ENCODE results near the gene RNF39.

Gene RNF39

DNA sequence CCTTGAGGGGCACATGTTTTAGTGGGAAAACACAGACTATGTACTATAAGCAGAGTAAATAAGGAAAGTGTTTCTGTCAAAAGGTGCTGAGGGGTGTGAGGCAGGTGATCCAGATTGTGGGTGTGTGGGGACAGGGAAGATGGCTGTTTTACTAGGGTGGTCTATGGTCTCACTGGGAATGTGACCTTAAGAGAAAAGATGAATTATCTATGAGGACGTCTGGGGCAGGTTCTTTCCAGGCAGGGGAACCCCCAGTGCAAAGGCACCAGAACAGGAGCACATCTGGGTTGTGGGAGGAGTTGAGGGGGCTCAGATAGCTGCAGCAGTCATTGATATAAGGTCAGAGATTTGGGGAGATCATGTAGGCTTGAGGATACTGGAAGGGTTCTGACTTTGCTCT lies 32.7 kb downstream of the RNF39 start:
- ATAC-seq: no peak
- TF ChIP-seq CSDC2 (CRISPR knock-in tag; IDR thresholded peaks at IDR 0.05) (no peak), OSR1 (CRISPR knock-in tag; IDR thresholded peaks at IDR 0.05) (no peak), PPARA (CRISPR knock-in tag; IDR thresholded peaks at IDR 0.05; ENCODE audit: borderline replicate concordance) (no peak)
- TF ChIP-seq, protein P1, sequence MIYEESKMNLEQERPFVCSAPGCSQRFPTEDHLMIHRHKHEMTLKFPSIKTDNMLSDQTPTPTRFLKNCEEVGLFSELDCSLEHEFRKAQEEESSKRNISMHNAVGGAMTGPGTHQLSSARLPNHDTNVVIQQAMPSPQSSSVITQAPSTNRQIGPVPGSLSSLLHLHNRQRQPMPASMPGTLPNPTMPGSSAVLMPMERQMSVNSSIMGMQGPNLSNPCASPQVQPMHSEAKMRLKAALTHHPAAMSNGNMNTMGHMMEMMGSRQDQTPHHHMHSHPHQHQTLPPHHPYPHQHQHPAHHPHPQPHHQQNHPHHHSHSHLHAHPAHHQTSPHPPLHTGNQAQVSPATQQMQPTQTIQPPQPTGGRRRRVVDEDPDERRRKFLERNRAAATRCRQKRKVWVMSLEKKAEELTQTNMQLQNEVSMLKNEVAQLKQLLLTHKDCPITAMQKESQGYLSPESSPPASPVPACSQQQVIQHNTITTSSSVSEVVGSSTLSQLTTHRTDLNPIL (CRISPR knock-in tag; IDR thresholded peaks at IDR 0.05; ENCODE audit: low read depth): no peak

DNA sequence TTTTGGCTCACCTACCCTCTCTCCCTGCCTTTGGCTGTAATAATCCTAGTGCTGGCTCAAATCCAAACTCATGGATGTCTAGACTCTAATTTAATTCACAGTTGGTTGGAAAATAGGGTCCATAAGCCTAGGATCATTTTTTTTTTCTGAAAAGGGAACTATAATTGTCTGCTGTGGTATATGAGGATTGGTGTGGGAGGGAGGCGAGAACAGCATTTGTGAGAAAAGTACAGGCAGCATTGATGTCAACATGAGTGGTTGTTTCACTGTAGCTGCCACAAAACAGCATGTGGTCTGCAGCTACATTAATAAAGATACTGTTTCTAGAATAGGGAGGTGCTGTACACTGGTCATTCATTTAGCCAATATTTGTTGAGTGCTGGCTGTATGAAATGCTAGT lies 33.1 kb downstream of the RNF39 start:
- no peak for ATAC-seq
- TF ChIP-seq ZFP3 (CRISPR knock-in tag; IDR thresholded peaks at IDR 0.05) (no peak), ESRRG (CRISPR knock-in tag; IDR thresholded peaks at IDR 0.05) (no peak), ZNF70 (CRISPR knock-in tag; IDR thresholded peaks at IDR 0.05) (peak; percentile 78), ZFP30 (CRISPR knock-in tag; IDR thresholded peaks at IDR 0.05) (no peak)
- TF ChIP-seq, protein P2, sequence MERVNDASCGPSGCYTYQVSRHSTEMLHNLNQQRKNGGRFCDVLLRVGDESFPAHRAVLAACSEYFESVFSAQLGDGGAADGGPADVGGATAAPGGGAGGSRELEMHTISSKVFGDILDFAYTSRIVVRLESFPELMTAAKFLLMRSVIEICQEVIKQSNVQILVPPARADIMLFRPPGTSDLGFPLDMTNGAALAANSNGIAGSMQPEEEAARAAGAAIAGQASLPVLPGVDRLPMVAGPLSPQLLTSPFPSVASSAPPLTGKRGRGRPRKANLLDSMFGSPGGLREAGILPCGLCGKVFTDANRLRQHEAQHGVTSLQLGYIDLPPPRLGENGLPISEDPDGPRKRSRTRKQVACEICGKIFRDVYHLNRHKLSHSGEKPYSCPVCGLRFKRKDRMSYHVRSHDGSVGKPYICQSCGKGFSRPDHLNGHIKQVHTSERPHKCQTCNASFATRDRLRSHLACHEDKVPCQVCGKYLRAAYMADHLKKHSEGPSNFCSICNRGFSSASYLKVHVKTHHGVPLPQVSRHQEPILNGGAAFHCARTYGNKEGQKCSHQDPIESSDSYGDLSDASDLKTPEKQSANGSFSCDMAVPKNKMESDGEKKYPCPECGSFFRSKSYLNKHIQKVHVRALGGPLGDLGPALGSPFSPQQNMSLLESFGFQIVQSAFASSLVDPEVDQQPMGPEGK (CRISPR knock-in tag; IDR thresholded peaks at IDR 0.05; ENCODE audit: borderline replicate concordance): no peak

DNA sequence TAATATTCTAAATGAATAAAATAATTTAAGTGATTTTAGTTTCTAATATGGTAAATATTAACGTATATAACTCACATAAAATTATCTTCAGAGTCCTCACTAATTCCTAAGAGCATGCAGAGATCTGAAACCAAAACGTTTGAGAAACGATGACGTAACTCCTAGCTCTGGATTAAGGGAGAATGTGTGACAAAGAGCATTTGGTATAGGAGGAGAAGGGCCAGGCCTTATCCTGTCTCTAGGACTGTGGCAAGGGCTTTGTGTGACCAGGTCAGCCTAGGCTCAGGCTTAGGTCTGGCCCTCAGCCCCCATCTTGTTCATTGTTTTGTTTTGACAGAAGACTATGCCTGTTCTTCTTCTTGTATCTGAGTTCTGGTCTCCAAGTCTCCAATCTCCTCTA lies 33.7 kb downstream of the RNF39 start:
- no peak for ATAC-seq
- TF ChIP-seq GLIS3 (CRISPR knock-in tag; IDR thresholded peaks at IDR 0.05) (no peak), ZFP3 (CRISPR knock-in tag; IDR thresholded peaks at IDR 0.05) (no peak)
- TF ChIP-seq, protein P3, sequence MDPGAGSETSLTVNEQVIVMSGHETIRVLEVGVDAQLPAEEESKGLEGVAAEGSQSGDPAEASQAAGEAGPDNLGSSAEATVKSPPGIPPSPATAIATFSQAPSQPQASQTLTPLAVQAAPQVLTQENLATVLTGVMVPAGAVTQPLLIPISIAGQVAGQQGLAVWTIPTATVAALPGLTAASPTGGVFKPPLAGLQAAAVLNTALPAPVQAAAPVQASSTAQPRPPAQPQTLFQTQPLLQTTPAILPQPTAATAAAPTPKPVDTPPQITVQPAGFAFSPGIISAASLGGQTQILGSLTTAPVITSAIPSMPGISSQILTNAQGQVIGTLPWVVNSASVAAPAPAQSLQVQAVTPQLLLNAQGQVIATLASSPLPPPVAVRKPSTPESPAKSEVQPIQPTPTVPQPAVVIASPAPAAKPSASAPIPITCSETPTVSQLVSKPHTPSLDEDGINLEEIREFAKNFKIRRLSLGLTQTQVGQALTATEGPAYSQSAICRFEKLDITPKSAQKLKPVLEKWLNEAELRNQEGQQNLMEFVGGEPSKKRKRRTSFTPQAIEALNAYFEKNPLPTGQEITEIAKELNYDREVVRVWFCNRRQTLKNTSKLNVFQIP (CRISPR knock-in tag; IDR thresholded peaks at IDR 0.05; ENCODE audit: borderline replicate concordance, low read depth): no peak

DNA sequence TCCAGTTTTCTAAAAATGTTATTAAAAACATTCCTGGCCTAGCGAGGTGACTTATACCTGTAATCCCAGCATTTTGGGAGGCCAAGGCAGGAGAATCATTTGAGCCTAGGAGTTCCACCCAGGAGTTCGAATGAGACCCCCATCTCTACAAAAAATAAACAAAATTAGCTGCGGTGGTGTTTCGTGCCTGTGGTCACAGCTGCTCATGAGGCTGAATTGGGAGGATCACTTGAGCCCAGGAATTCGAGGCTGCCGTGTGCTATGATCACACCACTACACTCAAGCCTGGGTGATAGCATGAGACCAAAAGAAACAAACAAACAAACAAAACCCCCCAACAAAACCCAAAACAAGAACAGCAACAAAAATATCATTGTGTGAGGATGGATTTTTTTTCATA lies 34.3 kb downstream of the RNF39 start:
- no peak for ATAC-seq
- TF ChIP-seq TOX (CRISPR knock-in tag; IDR thresholded peaks at IDR 0.05; ENCODE audit: borderline replicate concordance) (no peak), ZNF565 (CRISPR knock-in tag; conservative IDR thresholded peaks at IDR 0.05; ENCODE audit: low read depth) (no peak), SNAI2 (CRISPR knock-in tag; IDR thresholded peaks at IDR 0.05) (no peak), ZFP3 (CRISPR knock-in tag; IDR thresholded peaks at IDR 0.05) (no peak), TCF4 (CRISPR knock-in tag; IDR thresholded peaks at IDR 0.05; ENCODE audit: borderline replicate concordance) (no peak), ARNTL (CRISPR knock-in tag; IDR thresholded peaks at IDR 0.05; ENCODE audit: borderline replicate concordance, low read depth) (no peak), ZFP30 (CRISPR knock-in tag; IDR thresholded peaks at IDR 0.05) (no peak), ISL1 (CRISPR knock-in tag; IDR thresholded peaks at IDR 0.05) (no peak), GLIS3 (CRISPR knock-in tag; IDR thresholded peaks at IDR 0.05) (no peak), BACH2 (CRISPR knock-in tag; IDR thresholded peaks at IDR 0.05; ENCODE audit: borderline replicate concordance) (no peak)
- TF ChIP-seq, protein P1 (CRISPR knock-in tag; IDR thresholded peaks at IDR 0.05; ENCODE audit: low read depth): no peak
- TF ChIP-seq, protein P4, sequence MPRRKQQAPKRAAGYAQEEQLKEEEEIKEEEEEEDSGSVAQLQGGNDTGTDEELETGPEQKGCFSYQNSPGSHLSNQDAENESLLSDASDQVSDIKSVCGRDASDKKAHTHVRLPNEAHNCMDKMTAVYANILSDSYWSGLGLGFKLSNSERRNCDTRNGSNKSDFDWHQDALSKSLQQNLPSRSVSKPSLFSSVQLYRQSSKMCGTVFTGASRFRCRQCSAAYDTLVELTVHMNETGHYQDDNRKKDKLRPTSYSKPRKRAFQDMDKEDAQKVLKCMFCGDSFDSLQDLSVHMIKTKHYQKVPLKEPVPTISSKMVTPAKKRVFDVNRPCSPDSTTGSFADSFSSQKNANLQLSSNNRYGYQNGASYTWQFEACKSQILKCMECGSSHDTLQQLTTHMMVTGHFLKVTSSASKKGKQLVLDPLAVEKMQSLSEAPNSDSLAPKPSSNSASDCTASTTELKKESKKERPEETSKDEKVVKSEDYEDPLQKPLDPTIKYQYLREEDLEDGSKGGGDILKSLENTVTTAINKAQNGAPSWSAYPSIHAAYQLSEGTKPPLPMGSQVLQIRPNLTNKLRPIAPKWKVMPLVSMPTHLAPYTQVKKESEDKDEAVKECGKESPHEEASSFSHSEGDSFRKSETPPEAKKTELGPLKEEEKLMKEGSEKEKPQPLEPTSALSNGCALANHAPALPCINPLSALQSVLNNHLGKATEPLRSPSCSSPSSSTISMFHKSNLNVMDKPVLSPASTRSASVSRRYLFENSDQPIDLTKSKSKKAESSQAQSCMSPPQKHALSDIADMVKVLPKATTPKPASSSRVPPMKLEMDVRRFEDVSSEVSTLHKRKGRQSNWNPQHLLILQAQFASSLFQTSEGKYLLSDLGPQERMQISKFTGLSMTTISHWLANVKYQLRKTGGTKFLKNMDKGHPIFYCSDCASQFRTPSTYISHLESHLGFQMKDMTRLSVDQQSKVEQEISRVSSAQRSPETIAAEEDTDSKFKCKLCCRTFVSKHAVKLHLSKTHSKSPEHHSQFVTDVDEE (CRISPR knock-in tag; IDR thresholded peaks at IDR 0.05): no peak
